ENCODE data around the gene ARGLU1.
A peak's percentile ranks its signal among the peaks of the same experiment; 100 is the strongest.

ARGLU1 gene

DNA sequence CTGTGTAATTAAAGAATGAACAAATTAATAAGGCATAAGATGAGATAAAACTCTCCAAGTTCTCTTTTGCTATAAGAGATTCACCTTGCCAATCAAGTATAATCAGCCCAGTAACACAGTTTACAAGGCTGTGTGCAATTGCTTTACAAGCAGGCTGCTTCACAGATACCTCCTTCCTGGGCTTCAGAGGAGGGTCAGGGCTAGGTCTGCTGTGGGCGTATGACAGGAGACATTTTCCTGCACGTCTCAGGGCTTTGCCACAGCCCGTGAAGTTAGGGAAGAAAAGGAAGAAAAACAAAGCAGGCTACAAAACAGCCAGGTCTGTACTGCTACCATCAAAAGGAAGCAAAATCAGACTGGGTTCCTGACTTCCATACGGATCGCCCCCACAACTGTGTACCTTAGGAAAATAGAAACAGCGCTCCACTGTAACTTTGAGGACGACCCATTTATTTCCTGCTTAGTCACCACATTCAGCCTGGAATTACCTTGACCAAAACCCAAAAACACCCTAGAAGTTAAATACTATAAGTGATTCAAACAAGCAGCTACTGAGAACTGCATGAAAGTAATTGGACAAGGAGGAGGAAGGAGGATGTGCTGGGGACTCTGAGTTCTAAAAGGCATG is 44.9 kb downstream of the ARGLU1 start:
- DNase-seq, result peak; percentile 63

DNA sequence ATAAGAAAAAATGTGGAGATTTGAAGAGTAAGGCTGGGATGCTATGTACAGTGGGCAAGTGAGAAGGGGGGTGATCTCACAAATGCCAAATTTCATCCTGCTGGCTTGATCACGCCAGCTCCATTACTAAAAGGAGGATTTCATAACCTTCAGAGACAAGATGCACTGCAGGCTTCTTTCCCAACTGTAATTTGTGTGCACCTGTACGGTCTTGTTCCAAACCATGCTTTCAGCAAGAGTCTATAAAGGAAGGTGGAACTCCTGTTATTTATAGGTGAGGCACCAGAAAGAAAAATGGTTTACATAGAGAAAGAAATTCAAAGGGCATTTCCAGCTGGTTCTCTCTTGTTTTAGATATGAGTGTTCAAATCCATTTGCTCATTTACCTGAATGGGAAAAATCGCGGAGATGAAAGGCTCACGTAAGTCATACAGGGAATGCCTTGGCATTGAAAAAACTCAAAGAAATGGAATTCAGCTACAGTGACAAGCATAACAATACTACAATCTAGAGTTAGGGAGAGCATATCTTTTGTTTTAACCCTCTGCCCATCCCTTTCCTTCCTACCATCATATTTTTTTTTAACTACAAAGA is 45.7 kb downstream of the ARGLU1 start:
- peak; percentile 77 for DNase-seq

GRCh38 chr13:106521095-106521799 is 46.7 kb downstream of the ARGLU1 start:
- peak; percentile 86 for DNase-seq

GRCh38 chr13:106520251-106521054 is 47.5 kb downstream of the ARGLU1 start:
- peak; percentile 86 for DNase-seq

GRCh38 chr13:106518512-106518911 is 49.4 kb downstream of the ARGLU1 start:
- DNase-seq, result no peak

DNA sequence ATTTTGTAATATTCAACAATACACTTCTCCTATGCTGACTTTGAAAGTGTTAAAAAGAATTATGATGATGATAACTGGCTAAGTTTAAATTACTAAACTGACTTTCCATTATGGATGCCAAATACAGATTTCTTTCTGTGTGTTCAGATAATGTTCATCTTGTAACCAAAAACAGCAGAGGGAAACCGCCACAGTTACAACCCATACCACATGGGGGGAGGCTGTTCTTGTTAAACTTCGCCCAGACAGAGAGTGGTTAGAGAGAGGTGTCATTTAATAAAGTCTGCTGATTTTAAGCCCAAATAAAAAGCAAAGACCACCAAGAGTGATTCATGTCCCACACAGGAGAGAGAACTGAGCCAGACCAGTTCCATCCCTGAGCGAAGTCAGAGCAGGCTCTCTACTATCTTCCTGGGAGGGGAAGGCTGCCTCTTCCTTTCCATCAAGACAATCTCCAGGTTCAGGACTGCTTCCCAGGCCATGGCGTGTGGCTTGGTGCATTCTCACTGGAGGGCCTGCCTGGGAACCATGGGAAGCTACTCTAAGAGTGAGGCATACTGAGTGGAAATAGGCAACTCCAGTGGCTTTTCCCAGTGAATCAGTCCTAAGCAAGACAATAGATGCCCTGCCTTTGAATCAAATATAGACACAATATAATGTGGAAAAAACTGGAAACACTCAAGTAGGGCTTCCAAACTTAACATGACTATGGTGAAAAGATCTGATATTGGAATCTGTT is 50.7 kb downstream of the ARGLU1 start:
- no peak for DNase-seq

DNA sequence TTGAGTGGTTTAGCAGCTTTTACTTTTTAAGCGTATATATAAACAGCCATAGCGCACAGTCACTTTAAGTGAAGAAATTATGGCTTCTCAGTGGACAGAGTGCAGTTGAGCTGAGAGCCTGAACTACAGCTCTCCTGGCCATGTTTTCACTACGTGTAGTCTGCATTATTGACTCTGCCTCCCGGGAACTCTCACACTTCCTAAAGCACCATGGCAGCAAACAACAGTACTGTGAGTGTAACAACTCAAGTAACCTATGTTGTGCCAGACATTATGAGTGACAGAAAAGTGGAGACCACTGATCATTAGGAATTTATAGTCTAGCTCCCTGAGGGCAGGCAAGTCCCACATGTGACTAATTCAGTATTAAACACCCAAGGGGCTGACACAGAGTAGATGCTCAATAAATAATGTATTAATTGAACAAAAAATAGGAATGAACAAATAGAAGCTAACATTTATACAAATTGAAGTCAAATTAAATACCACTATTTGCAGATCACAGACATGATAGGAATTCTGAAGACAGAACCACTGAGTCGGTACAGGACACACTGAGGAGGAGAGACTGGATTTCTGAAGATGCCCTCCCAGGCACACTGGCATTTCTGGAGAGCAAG is 52.2 kb downstream of the ARGLU1 start:
- DNase-seq, result peak; percentile 46

- DNase-seq, result no peak
Measured at GRCh38 chr13:106514928-106515634, 52.9 kb downstream of the ARGLU1 start.

DNA sequence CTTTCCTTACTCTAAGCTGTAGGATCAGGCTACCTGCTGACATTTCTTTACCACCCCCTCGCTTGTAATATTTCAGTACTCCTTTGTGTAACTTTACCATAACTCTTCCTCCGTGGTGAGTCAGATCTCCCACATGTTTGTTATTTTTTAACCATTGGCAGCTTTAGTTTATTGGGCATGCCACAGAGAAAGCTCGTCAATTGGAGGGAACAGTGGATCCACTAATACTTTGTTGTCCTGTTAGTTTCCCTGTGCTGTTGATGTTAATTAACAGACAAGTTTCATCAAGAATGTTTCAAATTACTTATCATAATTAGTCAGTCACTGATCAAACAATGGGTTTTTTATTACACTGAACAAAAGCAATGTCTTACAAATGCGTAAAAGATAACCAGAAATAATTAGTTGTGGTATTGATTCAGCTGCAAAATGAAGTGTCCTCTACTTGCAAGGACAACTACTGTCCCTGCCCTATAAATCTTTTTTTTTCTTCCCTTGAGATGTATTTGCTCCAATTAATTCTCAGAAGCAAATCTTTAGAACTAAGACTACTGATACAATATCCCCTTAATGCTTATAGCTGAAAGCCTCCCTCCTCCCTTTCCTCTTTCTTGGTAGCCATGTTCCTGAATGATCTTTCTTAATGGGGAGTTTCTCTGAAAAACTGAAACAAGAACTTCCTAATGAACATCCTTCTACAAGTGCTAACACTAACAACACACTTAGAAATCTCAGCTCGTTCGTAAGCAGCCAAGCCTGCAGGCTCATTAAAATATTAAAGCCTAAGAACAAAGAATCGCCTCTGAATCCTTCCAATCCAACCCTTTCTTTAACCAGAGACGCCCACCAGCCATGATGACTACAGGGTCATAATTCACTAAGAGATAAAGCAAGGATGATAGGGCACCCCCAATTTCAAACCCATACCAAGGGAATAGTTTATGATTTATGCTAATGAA is 54.6 kb downstream of the ARGLU1 start:
- DNase-seq, result no peak

- DNase-seq, result no peak
Measured at GRCh38 chr13:106507560-106508274, 60.2 kb downstream of the ARGLU1 start.

DNA sequence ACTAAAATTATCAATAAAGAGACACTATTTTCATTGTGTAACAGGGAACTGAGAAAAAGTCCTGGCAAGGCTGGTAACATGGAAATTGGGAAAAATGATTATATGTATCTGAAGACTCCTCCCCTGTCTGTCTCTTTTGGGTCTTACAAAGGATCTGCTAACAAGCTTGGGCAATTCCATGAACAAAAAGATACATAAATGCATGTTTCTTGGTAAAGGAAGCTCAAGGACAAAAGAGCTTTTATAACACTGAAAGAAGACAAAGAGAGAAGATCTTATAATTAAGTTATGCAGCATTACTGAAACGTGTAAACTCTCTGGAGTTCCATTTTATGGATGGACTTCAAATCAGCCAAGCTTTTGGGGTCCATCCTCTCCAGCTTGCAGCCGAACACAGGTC is 61.7 kb downstream of the ARGLU1 start:
- no peak for DNase-seq

- no peak for DNase-seq
Measured at GRCh38 chr13:106505732-106506131, 62.2 kb downstream of the ARGLU1 start.

DNA sequence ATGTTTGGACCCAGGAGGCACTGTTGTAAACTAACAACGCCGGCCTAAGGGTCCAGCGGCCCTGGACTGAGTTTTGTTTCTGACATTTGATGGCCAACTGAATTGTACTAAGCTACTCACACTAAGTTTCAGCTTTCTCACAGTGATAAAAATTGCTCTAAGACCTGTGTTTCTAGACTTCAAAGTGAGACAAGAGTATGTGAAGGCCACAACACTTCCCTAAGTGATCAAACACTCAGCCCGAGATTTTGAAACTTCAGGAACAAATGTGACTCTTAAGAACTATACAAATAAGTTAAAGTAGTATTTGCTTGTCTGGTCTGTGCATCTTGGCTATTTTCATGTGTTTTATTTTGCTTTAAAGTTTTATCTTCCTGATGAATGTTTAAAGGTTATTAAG is 62.6 kb downstream of the ARGLU1 start:
- DNase-seq, result no peak

DNA sequence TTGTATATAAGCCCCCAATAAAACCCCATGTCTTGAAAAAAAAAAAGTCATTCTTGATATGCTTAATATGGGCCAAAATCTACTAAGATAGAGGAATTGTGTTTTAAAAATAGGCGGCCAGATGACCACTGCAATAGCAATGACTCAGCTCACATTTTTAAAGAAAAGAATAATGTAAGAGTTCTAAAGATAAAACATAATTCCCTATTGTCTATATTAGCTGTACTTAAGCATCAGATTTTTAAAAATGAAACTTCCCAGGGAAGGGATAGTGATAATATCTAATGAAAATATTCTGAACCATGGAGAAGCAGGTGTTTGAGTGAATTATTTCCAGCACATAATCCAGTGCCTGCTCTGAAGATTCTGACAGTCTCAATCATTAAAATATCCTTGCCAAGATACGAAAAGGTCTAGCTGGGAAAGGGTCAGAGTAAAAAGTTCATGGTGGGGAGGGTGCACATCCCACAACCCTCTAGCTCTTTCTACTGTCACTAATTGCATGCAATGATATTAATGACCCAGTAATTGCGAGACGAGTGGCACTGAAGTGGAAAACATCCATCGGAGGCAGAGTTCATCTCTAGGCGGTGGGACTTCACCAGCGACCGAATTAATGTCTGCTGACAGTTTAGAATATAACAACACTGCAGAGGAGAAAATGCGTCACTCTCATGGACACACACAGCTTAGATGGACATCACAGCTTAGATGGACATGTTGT is 64.0 kb downstream of the ARGLU1 start:
- DNase-seq, result no peak

GRCh38 chr13:106503272-106503671 is 64.7 kb downstream of the ARGLU1 start:
- DNase-seq, result no peak

- no peak for DNase-seq
Measured at GRCh38 chr13:106500445-106500844, 67.5 kb downstream of the ARGLU1 start.

- DNase-seq, result no peak
Measured at GRCh38 chr13:106499896-106500295, 68.0 kb downstream of the ARGLU1 start.

DNA sequence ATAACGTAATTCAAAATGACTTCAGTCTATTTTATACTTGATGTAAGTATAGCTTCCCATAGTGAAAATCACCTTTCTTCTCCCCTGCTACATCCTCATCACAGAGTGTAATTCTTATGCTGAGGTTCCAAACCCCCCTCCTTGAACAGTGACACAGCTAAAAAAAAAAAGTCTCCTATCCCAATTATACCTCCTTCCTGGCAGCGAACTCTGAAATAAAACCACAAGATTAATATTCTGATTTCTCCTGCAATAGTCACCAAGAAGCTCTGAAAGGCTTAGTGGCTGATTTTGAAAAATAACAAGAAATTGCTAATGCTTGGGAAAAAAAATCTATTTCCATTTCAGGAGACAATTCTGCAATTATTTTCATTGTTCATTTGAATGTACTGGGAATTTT is 68.8 kb downstream of the ARGLU1 start:
- no peak for DNase-seq

DNA sequence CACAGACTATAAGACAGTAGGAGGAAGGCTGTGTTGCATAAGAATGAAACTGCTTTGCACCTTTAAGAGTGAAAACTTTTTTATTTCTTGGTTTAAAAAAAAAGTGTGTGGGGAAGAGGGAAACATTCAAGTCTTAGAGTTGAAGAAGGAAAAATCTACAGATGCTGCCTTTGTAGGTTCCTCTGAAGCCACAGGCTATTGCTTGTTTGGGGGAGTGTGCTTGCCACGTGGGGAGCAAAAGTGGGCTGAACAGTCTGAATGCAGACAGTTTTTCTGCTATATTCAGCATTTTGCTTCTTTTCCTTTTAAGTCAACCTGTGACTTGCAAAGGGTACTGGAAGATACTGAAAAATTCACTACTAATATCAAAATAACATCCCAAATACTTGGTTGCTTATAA is 69.4 kb downstream of the ARGLU1 start:
- no peak for DNase-seq

All from NCI-H69 (cell line).